HG03439 (cell line): Measurements from ENCODE around the gene YIPF3.

ENCODE experiments used
- ATAC-seq: cut with Tn5 transposase; IDR thresholded peaks from one replicate; pipeline ENCODE4 v1.9.1; 2021; ENCODE audit warnings: mild to moderate bottlenecking, moderate library complexity; ENCODE audit not compliant: unreplicated experiment

YIPF3 gene

DNA sequence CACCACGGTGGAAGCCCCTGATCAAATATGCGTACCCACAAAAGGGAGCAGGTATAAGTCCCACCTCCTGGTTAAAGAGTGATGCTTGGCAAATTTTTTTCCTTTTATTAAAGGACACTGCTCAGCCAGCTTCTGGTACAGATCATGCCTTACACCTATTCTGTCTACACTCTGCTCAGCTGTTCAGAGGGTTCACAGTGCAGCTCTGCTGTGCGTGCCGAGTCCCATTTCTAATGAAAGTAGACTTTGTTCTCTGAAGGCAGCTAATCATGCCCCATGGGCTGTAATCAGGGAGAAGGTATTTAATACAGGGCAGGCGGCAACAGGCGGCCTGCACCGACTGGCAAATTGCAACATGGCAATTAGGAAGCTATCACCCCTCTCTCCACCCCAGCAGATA lies 22.9 kb downstream of the YIPF3 start:
- ATAC-seq: no peak

DNA sequence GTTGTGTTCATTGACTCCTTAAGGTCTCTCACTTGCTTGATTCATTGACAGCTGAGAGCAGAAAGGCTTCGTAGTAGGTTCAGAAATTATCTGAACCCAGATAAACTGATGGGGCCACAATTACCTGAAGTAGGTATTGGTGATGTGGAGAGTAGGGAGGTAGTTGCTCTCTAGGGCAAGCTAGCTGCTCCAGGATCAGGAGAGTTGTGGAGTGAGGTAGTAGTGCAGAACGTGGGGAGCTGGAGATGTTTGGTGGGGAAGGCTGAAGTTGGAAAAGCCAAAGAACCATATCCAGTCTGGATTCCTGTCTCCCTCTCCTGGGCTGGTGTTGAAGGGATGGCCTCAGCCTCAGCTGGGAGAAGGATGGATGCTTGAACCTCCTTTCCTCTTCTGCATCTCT lies 23.5 kb downstream of the YIPF3 start:
- ATAC-seq: no peak

DNA sequence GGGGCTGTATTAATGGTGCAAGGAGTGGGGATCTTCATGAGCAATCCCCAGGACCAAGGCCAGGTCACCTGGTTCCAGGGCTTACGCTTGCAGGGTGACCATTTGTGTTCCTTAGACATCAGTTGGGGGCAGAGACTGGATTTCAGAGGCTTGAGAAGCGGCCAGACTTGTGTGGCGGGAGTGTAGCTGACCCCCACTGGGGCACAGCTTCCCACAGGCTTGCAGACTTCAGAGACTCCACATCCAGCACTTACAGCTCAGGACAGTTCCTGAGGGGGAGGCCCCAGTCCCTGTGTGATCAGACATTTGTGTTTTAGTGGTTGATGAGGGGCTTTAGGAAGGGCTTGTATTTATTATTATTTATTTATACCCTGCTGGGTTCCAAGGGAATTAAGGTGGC lies 24.1 kb downstream of the YIPF3 start:
- ATAC-seq: no peak

DNA sequence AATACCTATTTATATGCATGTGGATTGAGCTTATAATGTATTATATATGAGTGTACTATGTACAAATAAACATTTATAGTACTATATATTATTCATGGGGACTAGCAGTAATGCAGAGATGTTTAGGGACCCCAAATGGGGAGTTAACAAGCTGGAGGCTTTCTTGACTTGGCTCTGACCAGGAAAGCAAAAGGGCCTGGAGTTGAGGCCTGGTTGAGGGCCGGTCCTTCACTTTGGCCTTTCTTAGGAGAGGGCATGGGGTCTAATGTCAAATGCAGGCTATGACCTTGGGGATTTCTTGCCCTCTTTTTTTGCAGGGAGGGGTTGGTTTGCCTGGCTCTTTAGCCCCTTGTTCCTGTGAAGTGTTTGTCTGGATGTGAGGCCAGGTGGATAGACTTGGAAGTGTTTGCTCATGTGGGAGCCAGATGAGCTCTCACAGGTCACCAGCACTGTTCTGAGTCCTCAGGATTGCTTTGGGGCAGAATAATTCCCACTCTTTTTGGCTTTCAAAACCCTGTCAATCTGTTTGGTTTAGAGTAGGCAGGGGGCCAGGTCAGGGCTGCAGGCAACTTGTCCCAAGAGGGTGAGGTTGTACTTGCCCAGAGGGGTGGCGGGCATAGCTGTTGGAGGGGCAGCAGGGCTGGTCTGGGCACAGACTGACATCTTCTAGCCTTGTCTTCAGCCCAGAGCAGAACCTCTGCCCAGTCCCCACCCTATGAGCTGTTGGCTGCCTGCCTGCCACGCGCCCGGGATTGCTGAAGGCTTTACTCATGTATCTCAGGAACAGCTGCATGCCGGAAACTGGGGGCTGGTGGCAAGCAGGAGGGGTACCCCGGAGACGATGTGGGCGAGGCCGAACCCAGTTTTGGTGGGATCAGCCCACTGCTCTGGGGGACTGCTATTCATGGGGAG lies 24.7 kb downstream of the YIPF3 start:
- no peak for ATAC-seq

DNA sequence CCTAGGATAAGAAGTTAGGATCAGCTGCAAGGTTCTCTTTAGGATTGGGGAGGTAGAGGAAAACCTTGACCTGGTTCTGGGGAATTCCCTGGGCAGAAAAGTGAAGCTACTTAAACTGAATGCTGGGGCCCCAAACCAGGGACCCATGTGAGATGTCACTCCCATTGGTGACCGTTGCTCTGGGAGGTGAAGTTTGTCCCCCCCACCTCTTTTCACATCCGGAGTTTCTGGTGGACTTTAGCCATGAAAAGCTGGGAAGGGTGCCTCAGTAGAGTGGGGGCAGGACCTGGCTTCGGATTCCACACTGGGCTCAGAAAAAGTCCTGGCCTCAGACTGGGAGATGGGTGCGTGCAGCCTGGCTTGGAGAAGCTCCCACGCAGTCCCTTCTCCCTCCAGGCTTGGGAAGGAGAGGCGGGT lies 26.2 kb downstream of the YIPF3 start:
- no peak for ATAC-seq

DNA sequence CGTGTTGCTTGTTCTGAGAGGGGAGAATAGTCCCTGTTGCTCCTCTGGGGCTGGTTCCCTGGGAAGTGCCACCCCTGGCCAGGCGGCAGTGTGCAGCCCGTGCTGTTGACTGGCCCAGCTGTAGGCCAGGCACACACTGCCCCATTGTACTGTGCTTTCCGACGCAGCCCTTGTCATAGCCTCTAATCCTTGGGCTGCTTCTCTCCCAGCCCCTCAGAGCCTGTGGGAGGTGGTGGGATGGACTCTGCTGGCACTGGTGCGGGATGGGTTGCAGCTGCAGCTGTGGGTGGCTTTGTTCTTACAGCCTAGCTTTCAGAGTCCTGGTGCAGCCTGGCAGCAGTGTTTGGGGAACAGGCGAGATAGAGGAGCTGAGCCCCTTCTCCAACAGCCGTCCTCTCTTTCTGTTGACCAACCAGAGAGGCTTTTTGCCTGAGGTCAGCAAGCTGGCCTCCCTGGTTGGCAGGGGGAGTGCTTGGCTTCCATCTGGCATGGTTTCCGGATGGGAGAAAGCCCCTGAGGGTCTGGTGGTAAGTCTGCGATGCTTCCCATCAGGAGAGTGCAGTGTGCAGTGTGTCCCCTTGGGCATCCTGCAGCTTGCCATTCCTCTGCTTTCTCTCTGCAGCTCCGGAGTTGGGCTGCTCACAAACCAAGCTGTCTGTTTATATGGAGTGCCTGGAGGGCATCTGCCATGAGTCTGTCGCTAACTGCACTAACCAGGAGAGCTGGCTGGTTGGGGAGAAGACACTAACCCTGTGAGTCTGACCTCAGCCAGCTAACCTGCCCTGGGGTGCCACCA lies 27.3 kb downstream of the YIPF3 start:
- no peak for ATAC-seq

DNA sequence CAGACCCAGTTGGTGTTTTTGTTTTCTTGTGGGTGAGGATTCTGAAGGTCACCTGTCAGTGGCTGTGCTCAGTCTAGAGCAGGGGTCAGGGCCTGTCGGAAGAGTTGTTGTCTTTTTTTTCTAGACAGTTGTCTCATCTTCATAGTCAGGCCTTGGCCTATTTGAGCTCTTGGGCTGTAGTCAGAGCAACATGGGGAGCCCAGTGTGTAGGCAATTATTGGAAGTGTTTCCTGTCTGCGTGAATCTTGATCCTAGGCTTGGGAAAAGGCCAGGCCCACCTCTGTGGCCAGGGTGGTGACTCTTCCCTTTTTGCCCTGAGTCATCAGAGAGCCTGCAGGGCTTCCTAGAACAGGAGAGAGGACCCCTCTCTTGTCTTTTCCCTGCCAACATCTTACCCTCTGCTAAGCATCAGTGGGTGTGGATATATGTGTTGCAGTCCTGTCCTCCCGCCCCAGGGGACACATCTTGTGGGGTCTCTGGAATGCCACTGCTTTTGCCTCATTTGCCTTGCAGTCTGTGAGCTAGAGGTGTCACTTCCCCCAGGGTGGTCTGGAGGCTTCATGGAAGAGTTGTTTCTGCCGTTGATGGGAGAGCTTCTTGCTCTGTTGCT lies 28.0 kb downstream of the YIPF3 start:
- ATAC-seq: no peak

DNA sequence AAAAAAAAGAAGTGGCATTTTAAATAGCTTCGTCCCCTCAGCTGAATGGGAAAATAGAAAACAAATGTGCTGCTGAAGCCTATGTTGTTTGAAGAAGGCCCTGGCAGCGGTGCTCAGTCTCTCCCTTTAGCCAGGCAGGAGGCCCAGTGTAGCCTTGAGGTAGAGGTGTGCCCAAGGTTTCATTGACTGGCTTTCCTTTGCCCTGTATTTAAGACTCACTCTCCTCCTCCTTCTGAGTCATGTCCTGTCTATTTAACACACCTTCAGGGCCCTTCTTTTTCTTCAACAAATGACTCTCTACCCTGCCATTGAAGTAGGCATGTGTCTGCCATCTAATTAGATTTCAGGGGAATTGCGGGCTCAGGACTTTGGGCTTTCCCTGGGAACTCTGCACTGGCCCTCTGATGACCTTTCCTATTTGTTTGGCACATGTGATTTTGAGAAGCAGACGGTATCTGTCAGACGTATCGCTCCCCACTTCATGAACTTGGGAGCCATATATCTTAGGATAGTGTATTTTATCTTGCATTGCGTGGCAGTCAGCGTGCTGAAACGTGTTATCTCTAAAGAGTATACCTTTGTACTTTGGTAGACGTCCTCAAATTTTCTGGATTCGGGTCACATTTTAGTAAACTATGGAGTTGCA lies 35.0 kb downstream of the YIPF3 start:
- no peak for ATAC-seq

DNA sequence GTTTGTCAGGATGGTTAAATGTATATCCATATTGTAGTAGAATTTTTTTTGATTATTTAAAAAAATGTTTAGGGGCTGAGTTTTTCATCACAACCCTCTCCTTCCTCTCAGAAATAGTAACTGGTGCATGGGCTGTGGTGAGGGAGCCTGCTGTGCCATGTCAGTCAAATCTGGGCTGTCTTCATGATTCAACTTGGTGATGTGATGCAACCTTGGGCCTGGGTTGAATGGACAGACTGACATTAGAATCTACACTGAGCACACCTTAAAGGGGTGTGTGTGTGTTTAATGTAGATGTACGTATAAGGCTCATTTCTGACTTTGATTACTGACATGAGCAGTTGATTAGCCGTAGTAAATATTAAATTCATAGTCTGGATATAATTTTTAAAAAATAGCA lies 35.7 kb downstream of the YIPF3 start:
- no peak for ATAC-seq

DNA sequence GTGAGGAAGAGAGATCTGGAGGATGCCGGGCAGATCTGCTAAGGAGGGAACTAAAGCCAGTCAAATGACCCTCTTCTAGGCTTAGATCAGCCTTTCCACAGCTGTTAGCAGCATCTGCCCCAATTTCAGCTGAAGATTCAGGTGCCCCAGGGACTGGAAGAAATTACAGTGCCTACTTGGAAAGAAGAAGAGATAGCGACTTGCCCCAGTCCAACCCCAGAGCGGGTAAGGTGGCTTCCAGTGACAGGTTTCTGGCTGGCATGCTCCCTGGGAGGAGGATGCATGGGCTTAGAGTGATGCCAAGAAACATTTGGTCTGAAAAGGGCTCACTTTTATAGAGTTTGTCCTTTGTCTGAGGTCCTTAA lies 38.7 kb downstream of the YIPF3 start:
- no peak for ATAC-seq

DNA sequence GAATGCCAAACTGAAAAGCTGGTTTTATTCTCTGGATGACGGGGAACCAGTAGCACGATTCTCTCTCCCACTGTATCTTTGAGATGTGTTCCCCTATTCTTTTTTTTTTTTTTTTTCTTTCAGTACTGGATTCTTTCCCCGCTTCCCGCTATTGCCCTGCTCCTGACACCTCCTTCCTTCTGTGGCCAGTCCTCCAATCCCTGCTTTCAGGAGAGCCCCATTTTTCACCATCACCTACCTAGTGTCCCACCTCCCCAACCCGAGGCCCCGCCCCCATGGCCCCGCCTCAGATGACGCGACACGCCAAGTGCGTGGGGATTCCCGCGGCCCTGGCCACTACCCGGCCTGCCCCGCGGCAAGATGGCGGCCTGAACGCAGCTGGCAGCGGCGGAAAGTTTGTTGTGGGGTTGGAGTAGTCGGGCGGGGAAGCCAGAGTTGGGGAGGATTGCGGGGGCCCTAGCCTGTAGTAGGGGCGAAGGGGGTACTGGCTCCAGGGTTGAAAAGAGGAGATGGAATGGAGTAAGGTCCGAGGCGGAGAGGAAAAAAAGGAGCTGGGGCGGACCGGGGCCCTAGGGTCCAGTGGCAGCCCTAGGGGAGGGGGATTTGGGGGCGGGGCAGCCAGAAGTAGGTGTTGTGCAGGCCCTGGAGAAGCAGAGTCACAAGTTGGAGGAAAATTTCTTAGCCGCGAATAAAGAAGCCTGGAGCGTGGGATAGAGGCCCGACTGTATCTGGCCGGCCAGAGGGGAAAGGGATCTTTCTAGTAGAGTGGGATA lies 39.3 kb downstream of the YIPF3 start, which contains the start of gene TJAP1:
TSS of gene TJAP1 (plus strand) at position 336 of the 773 bp plus-strand sequence. CDS start 21,432 bp downstream, outside the sequence.
- peak; percentile 95 for ATAC-seq

DNA sequence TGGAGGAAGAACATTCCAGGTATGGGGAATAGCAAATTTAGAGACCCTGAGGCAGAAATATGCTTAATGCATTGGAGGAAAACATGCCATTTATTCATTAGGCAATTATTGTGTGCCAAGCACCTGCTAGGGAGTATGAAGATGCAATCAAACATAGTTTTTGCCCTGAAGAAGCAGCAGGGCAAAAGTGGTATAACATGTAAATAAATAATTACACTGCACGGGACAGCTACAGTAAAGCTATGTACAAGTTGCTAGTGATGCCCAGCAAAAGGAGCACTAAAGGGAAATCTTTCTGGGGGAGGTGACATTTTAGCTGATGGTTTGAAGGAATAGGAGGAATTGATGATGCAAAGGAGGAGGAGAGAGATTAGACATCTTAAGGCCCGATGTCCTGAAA lies 40.0 kb downstream of the YIPF3 start:
- no peak for ATAC-seq

DNA sequence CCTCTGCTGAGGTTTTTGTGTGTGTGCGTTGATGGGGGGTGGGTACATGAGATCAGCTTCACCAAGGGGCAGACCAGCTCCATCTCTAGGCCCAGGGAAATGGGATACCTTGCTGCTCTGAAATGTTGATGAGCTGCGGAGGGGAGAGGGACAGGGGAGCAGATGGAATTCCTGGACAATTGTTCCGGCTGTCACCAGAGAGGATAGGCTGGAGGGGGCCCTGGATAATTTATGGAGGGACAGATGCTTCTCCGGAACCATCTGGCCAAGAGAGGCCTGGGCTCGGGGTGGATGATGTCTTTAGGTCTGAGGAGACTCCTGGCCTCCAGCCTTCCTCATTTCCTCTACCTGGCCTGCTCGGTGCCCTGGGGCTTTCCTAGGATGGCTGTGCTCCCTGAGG lies 41.2 kb downstream of the YIPF3 start:
- ATAC-seq: no peak

DNA sequence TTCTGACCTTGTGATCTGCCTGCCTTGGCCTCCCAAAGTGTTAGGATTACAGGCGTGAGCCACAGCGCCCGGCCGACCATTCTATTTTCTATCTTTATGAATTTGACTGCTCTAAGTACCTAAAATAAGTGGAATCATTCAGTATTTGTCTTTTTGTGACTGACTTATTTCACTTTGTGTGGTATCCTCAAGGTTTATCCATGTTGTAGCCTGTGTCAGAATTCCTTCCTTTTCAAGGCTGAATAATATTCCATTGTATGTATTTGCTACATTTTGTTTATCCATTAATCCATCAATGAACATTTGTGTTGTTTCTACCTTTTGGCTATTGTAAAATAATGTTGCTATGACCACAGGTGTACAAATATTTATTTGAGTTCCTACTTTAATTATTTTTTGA lies 44.2 kb downstream of the YIPF3 start:
- no peak for ATAC-seq

DNA sequence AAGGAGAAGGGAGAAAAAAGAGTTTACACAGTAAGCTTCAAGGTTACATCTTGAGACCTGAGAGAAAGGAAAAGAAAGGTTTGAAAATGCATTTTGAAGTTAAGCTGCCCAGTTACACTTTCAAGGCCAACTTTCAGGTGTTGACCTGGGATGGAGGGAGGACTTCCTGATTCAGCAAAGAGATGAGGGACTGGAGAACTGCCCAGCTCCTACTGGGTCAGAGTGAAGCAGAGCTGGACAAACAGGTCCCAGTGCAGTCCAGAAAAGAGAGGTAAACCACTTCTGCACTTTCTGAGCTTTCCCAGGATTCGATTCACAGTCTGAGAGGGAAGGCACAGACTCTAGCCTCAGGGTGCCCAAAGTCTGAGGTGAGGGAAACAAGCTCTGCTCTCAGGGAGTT lies 45.3 kb downstream of the YIPF3 start:
- ATAC-seq: no peak

DNA sequence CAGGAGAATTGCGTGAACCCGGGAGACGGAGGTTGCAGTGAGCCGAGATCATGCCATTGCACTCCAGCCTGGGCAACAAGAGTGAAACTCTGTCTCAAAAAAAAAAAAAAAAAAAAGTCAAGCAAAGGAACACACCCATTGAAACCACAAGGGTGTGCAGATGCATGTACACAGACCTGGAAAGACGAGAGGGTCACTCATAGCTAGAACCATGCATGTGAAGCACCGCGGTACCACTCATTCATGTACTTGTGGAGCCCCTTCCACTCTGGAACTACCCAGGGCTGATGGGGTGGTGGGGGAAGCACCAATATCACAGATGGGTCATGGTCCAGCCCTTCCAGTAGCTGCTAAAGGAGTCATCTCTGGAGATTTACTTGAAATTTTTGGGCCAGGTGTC lies 46.8 kb downstream of the YIPF3 start:
- ATAC-seq: no peak

DNA sequence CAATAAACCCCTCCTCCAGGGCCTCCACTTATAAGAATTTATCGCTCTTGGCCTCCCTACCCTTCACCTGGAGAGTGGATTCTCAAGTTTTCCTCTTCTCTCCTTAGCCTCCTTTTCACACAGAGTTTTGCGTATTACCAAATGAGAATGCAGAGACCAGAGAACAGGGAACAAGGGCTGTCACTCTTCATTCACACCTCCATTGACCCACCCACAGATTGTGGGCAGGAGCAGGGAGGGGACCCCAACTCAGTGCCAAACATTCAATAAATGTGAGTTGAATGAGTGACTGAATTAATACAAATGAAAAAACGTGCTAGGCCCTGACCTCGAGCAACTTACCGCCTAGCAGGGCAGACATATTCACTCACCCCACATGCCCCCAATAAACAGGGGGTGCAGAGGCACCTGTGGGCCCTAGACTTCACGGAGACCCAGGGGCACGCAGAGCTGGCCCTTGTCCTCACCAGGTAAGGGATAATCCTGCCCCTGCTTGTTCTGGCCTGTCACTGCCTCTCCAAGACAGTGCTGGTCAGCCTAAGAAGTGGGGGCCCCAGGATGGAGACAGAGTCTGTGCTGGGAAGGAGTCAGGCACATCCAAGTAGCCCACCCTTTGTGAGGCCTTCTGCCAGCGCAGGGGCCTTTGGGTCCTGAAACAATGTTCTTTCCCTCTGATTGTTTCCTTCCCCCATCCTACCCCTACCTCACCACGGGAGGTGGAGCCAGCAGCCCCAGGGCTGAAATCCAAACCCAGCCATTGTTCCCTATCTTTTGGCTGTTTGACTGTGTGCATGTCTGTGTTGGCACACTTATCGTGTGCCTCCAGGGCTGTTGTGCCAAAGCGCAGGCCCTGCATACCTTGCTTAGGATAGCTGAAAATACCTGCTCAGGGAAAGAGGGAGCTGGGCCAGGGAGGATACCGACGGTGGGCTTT lies 47.7 kb downstream of the YIPF3 start:
- no peak for ATAC-seq

DNA sequence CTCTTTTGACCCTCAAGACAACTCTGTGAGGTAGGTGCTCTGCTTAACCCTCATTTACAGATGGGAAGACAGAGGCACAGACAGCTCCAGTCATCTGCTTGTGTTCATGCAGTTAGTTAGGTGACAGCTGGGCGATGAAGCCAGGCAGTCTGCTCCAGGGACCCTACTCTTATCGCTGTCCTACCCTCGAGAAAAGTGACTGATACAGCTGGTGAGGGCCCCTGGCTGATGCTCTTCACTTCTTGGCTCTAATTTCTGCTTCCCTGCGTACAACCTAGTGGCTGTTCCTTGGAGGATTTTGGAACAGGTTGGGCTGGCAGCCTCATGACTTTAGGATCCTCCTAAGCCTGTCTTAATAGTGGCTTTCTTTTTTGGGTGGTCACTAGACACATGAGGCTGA lies 48.5 kb downstream of the YIPF3 start:
- no peak for ATAC-seq

DNA sequence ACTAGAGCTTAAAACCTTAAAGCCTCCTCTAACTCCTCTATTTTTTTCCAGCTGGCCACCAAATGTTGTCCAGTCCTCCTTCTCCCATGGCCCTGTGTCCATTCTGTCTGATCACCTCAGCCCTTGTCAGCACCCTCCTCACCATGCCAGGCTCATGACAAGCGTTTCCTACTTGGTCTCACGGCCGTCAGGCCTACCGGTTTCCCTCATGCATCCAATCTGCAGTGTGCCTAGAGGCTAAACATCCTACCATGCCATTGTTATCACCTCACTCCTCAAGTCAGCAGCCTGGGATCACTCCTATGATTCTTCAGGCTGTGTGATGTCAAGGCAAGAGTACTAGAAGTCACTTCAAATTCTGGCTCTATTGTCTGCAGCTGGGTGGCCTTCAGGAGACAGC lies 49.0 kb downstream of the YIPF3 start:
- no peak for ATAC-seq
